HG03159 (cell line): ENCODE measurements around the gene CTNNB1.

Experiments
- ATAC-seq: cut with Tn5 transposase; IDR thresholded peaks from one replicate; pipeline ENCODE4 v1.9.1; 2021; ENCODE audit warnings: mild to moderate bottlenecking, moderate library complexity; ENCODE audit not compliant: unreplicated experiment

The CTNNB1 gene

GRCh38 chr3:41213588-41213987 lies 14.3 kb downstream of the CTNNB1 start:
- ATAC-seq: no peak

GRCh38 chr3:41216422-41216821 lies 17.1 kb downstream of the CTNNB1 start:
- ATAC-seq: no peak

- no peak for ATAC-seq
These were observed 17.7 kb downstream of the CTNNB1 start for GRCh38 chr3:41216993-41217392.

- no peak for ATAC-seq
These were observed 20.1 kb downstream of the CTNNB1 start for GRCh38 chr3:41219424-41219823.

- ATAC-seq: no peak
These were observed 21.8 kb downstream of the CTNNB1 start for GRCh38 chr3:41220906-41221677.

- ATAC-seq: no peak
These were observed 22.7 kb downstream of the CTNNB1 start for GRCh38 chr3:41222012-41222411.

- no peak for ATAC-seq
These were observed 23.2 kb downstream of the CTNNB1 start for GRCh38 chr3:41222501-41222900.

- ATAC-seq: no peak
These were observed 23.8 kb downstream of the CTNNB1 start for GRCh38 chr3:41223078-41223477.

GRCh38 chr3:41223691-41224090 lies 24.4 kb downstream of the CTNNB1 start:
- ATAC-seq: no peak

- ATAC-seq: no peak
These were observed 25.0 kb downstream of the CTNNB1 start for GRCh38 chr3:41224120-41224806.

GRCh38 chr3:41234823-41235721 lies 35.8 kb downstream of the CTNNB1 start:
- ATAC-seq: no peak

- ATAC-seq: no peak
These were observed 36.9 kb downstream of the CTNNB1 start for GRCh38 chr3:41236228-41236627.

GRCh38 chr3:41237907-41238306 lies 38.6 kb downstream of the CTNNB1 start:
- no peak for ATAC-seq

GRCh38 chr3:41239587-41239986 lies 40.3 kb downstream of the CTNNB1 start:
- no peak for ATAC-seq

- no peak for ATAC-seq
These were observed 41.9 kb downstream of the CTNNB1 start for GRCh38 chr3:41241161-41241560.

GRCh38 chr3:41241800-41242571 lies 42.7 kb downstream of the CTNNB1 start:
- ATAC-seq: no peak

- ATAC-seq: no peak
These were observed 43.9 kb downstream of the CTNNB1 start for GRCh38 chr3:41243183-41243582.

GRCh38 chr3:41244620-41245336 lies 45.5 kb downstream of the CTNNB1 start:
- no peak for ATAC-seq

- no peak for ATAC-seq
These were observed 48.0 kb downstream of the CTNNB1 start for GRCh38 chr3:41247055-41248004.
